NCI-H1105 treated with DMSO at 0.1 percent for 48 hours (cell line): Measurements from ENCODE around the gene HDAC3.
"Not testable (repeated sequence)": the region's sequence is repeated elsewhere in the genome, so short reads cannot be mapped to it uniquely, and the experiment has no call there.

Source experiments
- DNase-seq: peaks from one replicate; lab custom pipeline; 2025; lab: John Stamatoyannopoulos, UW

Gene HDAC3

DNA sequence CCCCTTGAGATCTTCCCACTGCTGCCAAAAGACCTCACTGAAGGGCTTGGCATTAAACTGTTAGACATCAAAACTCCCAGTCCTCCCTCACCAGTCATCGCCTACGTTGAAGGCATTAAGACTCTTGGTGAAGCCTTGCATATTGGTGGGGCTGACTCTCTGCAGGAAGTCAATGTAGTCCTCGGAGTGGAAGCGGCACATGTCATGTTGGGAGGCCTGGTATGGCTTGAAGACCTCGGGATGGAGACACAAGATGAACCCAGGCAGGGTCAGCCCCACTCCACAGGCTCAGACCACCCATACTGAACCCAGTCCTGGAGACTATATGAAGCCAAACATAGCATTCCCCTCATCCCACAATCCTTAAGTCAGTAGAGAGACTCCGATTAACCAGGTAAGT is 1.9 kb downstream of the HDAC3 start:
- no peak for DNase-seq

DNA sequence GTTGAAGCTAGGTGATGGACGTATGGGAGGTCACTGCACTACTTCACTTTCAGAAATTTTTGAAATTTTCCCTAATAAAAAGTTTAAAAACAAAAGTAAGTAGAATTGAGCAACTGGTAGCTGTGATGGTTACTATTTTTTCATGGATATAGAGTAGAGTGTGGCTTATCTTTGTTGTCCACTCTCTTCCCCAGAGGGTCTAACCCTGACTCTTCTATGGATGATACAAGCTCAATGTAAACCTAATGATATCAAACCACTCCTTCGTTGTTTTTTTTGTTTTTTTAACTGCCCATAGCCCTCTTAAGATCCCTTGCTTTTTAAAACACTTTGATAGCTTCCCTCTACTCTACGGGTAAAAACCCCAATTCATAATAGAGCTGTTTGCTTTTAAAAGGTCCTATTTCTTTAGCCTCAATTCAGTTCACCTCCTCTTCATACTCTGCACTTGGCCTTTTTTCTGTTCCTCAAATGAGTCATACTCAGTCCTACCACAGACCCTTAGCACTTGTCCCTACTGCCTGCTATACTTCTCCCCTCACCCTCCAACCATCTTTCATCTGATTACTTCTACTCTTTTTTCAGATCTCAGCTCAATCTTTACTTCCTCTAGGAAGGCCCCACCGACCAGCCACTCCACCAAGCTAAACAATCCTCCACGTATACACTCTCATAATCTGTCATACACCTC is 2.6 kb downstream of the HDAC3 start:
- DNase-seq = no peak

DNA sequence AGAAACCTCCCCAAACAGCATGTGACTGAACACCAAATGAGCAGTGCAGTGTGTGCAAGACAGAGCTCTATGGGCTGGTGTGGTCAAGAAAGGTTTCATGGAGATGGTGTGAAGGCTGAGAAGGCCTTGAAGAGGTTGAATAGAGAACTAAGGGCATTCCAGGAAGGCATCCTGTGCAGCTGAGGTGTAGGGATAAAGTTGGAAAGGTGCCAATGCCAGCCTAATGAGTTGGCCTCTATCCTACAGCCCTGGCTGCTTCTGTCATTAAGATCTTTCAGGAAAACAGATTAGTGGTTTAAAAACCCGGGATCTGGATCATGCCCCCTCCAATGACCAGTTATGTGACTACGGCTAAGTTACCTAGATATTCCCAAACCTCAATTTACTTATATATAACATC is 4.0 kb downstream of the HDAC3 start:
- DNase-seq = peak; percentile 9

DNA sequence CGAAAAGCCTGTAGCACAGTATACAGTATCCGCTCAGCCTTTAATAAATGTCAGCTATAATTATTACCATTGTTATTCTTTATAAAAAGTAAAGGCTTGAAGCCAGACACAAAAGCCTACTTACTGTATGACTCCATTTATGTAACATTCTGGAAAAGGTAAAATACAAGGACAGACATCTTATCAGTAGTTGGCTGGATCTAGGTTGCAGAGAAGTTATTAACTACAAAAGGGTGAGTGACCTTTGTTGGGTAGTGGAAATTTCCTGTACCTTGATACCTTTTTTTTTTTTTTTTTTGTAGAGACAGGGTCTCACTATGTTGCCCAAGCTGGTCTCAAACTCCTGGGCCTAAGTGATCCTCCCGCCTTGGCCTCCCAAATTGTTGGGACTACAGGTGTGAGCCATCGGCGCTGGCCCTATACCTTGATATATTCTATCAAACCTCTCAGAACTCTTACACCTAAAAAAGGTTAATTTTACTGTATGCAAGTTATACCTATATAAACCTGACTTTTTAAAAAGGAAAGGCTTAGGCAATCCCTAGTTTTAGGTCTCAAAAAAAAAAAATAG is 6.0 kb downstream of the HDAC3 start:
- DNase-seq = no peak

DNA sequence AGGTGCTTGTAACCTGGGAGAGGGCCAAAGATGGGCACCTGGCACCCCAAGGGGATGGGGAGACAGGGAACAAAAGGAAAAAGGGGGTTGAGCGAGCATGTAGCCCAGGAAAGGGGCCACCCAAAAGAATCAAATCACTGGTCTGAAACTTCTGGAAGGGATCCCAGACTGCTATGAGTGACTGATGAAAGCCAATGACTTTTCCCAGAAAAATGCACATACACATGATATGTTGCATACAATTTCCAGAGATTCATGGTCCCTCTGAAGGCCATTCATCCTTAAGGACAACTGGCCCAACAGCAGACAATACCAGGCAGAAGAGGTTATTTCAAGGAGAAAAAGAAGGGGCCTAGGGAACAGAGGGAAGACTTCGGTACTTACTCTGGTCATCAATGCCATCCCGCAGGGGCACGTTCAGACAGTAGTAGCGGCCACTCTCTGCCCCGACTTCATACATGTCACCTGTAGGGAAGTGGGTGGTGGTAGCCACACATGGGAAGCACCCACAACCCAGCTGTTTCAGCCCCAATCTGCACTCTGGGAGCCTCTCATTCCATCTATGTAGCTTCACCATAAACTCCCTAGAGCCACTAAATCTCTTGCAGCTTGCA is 8.4 kb downstream of the HDAC3 start:
- no peak for DNase-seq

DNA sequence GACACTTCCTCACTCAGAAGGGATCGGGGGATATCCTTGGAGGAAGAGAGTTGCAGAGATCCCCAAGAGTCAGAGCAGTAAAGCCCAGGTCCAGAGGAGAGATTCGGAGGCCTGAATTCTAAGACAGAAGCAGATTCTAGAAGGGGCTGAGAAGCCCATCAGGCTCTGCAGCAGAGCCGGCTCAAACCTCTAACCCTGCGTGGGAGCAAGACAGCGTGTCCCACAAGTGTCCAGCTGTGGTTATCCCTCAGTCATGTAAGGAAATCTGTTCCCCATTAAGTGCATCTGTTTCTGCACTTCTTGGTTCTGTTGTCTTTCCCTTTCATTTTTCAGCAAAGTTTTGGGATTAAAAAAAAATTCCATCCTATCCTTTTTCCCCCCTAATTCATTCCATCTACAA is 13.0 kb downstream of the HDAC3 start:
- no peak for DNase-seq

DNA sequence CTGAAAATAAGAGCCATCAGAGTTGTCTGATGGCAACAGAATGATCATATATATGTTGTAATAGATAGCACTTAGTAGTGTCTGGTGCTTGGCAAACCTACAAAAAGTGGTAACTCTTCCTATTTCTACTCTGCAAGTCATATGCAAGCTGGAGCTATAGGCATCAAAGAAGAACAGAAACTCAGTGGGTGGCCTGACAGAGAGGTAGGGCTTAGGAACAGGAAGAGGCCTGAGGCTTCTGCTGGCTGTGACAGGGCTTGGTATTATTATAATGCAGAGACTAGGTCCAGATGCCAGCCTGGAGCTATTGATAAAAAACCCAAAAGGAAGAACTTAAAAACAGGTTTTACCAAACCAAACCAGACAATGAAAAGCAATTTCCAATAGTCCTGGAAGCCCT is 13.5 kb downstream of the HDAC3 start:
- no peak for DNase-seq

DNA sequence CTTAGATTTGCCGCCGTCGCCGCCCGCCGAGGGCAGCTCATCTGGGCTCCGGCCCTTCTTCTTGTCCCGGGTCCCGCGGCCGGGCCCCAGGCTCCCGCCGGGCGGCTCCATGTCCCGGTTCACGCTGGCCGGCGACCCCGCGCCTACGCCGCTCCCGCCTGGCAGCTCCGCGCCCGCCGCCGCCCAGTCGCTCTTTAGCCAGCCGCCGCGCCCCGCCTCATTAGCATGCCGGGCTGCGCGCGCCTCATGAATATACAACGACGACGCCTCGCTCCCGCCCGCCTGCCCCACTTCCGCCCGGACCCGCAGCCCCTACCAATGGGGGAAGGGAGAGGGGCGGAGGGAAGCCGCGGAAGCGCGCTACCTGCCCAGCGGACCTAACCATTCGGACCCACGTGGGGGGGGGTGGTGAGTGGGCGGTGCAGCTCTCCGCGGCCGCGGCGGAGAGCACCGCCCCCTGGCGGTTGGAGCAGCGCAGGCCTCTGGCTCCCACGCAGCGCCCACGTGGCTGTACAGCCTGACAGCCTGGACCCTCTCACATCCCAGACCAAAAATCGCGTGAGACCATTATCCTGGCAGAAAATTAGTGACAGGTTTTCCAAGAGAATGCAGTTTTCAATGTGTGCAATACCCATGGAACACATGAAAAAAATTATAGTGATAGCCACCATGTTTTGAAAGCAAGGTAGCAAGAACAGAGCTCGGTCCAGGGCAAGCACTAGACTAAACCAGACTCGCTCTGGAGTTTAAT is 17.7 kb downstream of the HDAC3 start, which contains the start of gene DIAPH1:
TSS of gene DIAPH1 (minus strand) at position 197 of the 751 bp plus-strand sequence. CDS start at position 111, 86 bp downstream.
- peak; percentile 87 for DNase-seq

DNA sequence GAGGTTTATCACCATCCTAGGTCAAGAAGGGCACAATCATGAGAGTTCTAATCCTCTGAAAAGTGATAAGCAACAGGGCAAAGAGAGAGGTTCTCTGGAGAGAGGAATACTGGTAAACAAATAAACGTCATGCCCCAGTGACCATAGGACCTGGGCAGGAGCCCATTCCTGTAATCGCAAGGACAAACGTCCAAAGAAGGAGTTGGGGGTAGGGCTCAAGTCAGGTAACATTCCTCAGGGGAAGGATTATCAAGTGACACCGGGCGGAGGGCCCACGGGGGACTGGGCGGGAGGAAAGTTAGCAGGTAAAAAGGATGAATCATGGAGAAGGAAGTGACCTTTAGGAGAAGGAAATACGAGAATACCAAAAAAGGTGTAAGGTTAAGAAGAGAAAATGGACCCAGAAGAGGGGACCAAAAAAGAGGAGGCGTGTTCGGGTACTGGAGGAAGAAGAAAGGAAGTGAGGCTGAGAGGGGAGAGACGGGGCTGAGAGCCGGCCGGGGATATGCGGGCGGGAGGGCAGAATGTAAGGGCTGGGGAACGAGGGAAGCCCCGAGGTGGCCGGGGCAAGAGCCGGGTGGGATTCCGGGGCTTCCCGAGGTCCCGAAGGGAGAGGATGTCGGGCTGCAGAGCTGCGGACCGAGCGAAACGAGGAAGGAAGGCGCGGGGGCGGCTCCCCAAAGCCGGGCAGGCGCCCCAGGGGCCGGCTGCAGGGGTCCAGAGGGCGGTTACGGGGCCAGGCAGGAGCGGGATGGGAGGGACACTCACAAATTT is 18.4 kb downstream of the HDAC3 start:
- DNase-seq = peak; percentile 22

DNA sequence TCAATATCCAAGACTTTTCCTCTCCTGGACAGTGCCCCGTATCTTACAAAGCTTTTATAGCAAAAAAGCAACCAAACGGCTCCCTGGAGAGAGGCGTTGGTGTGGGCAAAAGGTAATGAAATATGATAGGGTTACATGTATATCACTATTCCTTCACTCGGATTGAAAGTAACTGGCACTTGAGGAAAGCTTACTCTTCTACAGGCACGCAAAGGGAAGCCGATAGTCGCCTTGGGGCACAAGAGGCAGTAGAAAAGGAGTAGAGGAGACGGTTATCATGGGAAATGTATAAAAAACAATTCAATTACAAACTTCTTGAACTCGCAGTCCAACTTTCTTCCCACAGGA is 19.0 kb downstream of the HDAC3 start:
- DNase-seq = no peak

DNA sequence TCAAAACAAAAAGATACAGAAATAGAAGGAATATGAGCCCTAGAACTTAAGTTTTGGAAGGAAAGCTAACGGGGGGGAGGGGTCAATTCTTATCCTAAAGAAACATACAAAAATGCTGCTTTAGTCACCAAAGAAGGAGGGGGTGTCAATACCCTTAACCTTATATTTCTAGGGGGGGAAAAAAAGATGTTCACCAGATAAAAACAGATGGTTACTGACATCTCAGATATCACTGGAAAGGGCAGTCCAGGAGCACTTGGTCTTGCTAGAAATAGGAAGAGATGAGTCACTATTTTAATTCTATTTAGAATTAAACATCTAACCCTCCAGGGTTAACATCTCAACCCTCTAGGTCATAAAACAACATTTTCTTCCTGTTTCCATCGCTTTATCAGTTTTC is 19.5 kb downstream of the HDAC3 start:
- no peak for DNase-seq

DNA sequence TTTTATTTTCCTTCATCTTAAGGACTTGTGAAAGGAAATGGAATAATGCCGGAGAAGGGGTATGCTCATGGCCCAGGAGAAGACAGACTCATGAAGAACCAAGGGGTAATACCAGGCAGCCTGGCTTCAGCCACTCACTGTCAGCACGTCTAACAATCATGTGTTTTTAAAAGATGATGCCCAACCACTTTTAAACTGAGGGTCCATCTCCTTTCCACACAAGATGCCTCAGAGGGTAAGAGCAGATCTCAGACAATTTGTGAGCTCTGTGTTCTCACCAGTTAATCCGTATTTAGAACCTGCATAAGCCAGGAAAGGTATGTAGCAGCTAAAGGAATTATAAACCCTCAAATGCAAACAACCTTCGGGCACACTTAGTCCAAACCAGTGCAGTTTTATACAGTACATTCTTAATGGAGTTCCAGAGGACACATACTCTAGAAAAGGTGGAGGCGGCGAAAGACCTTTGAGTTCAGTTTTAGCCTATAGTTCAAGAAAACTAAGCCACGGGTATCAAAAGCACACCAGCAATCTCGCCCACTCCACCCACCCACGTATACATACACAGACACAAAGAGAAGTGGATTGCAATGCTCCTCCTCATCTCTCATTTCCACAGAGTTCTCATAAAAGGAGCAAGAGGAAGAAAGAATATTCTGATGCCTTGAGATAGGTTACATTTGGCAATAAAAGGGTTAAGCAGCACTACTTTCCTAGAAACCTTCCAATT is 20.5 kb downstream of the HDAC3 start:
- DNase-seq = no peak

DNA sequence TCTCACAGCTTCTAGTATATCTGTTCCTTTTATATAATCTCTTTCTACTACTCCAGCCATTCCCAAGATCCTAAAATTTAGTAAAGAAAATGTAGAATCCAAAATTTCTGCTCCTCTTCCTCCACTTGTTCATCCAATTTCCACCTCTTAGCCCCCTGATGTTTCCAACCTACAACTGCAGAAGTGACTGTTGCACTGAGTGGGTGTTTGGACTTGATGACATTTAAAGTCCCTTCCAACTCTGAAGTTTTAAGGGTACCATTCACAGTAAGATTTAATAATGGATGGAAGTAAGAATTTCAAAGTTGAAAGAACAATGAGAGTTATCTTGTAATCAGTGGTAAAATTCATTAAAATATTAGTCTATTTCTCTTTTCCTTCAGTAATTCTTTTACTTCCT is 23.3 kb downstream of the HDAC3 start:
- no peak for DNase-seq

DNA sequence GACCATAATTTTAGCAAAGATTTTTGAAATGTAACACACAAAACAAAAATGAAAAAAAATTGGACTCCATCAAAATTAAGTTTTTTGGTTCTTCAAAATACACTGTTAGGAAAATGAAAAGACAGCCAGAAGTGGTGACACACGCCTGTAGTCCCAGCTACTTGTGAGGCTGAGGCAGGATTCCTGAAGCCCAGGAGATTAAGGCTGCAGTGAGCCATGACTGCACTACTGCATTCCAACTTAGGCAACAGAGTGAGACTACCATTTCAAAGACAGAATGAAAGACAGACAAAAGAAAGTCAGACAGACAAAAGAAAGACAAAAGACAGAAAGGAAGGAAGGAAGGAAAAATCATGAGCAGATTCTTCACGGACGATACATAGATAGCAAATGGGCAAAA is 25.4 kb downstream of the HDAC3 start:
- no peak for DNase-seq

DNA sequence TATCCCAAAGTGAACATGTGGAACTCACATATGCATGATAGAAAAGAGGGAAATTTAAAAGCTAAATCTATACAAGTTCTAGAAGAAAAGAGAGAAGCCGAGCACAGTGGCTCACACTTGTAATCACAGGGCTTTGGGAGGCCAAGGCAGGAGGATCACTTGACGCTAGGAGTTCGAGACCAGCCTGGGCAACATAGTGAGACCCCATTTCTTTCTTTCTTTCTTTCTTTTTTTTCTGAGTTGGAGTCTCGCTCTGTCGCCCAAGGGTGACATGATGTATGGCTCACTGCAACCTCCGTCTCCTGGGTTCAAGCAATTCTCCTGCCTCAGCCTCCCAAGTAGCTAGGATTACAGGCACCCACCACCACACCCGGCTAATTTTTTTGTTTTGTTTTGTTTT is 26.7 kb downstream of the HDAC3 start:
- DNase-seq = not testable (repeated sequence)

DNA sequence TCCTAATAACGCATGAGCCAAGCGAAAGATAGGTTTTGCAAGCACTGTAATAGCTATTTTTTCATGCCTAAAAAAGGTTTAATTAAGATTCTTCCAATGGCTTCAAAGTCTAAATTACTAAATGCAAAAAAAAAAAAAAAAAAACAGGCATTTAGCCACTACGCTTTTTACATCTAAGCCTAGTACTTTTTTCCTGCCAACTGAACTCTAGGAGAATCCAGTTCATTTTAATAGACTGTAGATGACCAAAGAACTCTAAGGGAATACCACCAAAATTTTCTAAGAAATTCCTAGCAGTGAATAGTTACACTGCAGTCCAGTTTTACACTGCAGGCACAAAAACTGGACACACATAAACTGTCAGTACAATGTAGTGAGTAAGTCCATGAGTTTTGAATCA is 27.6 kb downstream of the HDAC3 start:
- DNase-seq = no peak

DNA sequence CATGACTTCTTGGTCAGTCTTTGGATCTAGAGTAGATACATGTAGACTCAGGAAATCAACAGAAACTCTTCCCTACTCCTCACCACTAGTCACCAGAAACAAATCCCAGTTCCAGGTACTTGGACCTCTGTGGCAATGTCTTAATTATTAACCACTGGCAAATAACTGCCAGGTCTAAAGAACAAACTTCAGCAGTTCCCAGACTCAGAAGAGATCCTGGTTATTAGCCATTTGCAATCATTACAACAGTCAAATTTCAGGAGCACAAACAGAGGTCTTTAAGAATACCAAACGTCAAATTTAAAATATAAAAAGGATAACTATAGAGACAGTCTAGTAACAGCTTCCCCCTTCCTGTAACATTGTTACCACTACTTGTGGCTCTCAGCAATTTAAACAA is 28.1 kb downstream of the HDAC3 start:
- DNase-seq = no peak

DNA sequence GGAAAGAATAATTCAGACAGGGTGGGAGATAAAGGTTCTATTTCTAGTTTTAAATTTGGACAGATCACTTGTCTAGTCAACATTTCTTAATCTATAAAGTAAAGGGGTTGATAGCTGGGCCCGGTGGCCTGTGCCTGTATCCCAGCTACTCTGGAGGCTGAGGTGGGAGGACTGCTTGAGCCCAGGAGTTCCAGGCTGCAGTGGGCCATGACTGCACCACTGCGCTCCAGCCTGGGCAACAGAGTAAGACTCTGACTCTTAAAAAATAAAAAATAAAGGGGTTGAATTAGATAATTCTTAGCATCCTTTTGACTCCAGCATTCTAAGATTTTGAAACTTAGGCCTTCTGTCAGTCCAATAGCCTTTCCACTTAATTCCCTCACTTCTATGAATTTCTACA is 28.6 kb downstream of the HDAC3 start:
- DNase-seq = no peak

DNA sequence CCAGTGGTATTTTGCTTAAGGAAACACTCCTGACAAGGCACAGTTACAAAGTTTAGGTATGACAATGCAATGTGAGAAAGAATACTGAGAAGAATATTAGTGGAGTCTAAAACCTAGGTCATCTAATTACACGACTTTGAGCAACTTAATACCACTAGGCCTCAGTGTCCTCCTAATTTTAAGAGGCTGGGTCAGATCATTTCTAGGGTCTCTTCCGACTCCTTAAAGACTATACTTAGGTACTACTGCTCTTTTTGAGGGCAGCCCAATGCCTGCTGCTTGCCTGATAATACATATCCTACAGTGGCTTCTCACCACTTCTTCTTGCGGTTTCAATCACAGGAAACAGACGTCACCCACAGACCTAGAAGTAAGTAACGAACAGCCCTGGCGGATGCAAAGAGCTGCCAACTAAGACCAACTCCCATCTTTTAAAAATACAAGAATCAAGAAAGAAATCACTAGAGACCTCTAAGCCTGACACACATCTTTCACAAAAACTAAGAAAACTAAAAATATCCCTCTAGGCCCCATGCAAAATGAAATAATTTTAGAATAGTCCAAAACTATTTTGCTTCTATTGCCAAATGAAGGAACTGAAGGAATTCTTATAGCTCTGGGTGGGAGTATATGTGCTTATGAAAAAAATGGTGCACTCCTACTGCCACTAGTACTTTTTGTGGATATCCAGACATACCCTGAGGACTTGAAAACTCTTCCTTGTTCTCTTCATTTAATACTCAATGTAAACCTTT is 30.9 kb downstream of the HDAC3 start:
- DNase-seq = no peak

DNA sequence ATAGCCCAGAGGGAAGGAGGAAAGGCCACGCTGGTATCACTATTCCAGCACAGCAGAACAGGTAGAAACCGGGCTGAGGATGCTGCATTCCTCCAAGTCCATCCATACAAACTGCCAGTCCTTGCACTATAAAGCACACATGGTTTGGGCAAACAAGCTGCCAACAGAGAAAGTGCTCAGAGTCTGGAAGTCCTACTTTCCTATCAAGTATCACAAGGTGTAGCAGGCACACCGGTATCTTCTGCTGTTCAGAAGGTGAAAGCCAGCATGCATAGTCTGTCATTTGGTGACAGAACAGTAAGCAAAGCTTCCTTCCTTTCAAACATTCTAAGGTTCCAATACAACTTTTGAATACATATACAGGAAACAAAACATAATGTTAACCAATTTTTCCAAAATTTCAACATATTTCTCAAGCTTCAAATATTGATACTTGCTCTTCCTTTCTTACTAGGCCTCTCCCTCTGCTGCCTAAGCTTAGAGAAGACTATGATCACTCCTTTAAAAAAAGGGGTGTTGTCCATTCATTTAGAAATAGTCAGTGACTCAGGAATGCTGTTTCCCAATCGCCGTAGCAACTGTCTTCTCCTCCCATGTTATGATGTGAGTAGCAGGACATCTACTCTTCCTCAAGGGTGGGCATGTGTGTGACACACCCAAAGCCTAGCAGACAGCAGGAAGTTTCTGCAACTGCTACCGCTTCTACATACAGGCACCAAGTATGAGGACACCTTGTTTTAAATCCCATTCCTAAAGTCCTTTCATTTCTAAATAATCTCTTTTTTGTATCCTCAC is 32.5 kb downstream of the HDAC3 start:
- no peak for DNase-seq
